Suprapubic skin (tissue), 3 donors: ENCODE results near the gene ISCA1.

ENCODE experiments used
- POLR2A ChIP-seq, 2 donors: fragments of 450-650 bp; IDR thresholded peaks; one replicate each; pipeline ENCODE4 v1.6.1; 2017; ENCODE audit warnings: antibody characterized with exemption in 2 of 2, mild to moderate bottlenecking in 2 of 2, moderate library complexity in 2 of 2
- TF ChIP-seq, protein P1 (sequence below), 2 donors: fragments of 200-600 bp in 1 of 2; fragments of 450-650 bp in 1 of 2; sonication (generic) in 1 of 2; IDR thresholded peaks; one replicate each; pipeline ENCODE4 v1.5.1; 2016 to 2019; ENCODE audit warnings: antibody characterized with exemption in 2 of 2, mild to moderate bottlenecking in 1 of 2, moderate library complexity in 1 of 2

DNA sequence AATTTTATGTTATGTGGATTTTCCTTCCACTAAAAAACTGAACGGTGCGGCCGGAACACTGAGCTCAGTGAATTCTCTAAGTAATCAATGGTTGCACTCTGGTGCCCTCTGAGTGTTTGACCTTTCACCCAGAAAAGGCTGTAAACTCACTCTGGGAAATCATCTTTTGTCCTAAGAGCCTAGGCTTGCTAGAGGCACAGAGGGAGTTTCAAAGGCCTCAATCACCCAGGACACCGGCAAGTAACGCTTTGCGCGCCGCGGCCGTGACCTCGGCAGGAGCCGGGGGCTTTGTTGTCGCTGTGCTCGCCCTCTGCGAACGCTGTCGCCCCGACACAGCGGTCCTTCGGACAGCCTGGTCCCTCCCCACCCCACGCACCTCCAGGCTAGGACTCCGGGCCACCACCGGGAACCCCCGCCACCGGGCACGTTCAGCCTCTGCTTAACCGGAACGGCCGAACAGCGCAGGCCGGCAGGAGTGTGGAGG lies 703 bp downstream of the ISCA1 start:
- TF ChIP-seq, protein P1, sequence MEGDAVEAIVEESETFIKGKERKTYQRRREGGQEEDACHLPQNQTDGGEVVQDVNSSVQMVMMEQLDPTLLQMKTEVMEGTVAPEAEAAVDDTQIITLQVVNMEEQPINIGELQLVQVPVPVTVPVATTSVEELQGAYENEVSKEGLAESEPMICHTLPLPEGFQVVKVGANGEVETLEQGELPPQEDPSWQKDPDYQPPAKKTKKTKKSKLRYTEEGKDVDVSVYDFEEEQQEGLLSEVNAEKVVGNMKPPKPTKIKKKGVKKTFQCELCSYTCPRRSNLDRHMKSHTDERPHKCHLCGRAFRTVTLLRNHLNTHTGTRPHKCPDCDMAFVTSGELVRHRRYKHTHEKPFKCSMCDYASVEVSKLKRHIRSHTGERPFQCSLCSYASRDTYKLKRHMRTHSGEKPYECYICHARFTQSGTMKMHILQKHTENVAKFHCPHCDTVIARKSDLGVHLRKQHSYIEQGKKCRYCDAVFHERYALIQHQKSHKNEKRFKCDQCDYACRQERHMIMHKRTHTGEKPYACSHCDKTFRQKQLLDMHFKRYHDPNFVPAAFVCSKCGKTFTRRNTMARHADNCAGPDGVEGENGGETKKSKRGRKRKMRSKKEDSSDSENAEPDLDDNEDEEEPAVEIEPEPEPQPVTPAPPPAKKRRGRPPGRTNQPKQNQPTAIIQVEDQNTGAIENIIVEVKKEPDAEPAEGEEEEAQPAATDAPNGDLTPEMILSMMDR (IDR thresholded peaks at IDR 0.05): no peak
- TF ChIP-seq POLR2A (IDR thresholded peaks at IDR 0.05): no peak
